ENCODE results near the gene C19orf47.

Gene C19orf47

GRCh38 chr19:40348125-40348913 is at the start of gene C19orf47, which contains the start of gene PLD3:
Gene C19orf47, minus strand, starts transcription at chr19:40348397. Its CDS starts 6,540 bp downstream, at chr19:40341857.
Gene PLD3, plus strand, starts transcription at chr19:40348695. Its CDS starts 17,789 bp downstream, at chr19:40366484.
- peak; percentile 99 to 100 for DNase-seq

GRCh38 chr19:40397568-40397906 is 49.3 kb upstream of the C19orf47 start:
- DNase-seq: no peak

- no peak for DNase-seq
These were observed 48.8 kb upstream of the C19orf47 start for GRCh38 chr19:40396886-40397567.

GRCh38 chr19:40395956-40396355 is 47.8 kb upstream of the C19orf47 start:
- DNase-seq: no peak

- no peak for DNase-seq
These were observed 46.6 kb upstream of the C19orf47 start for GRCh38 chr19:40394816-40395210.

- DNase-seq: no peak
These were observed 46.0 kb upstream of the C19orf47 start for GRCh38 chr19:40393894-40394815.

- no peak for DNase-seq
These were observed 44.8 kb upstream of the C19orf47 start for GRCh38 chr19:40392894-40393517.

GRCh38 chr19:40392123-40392522 is 43.9 kb upstream of the C19orf47 start:
- no peak for DNase-seq

- DNase-seq: no peak
These were observed 42.0 kb upstream of the C19orf47 start, which contains the start of gene HIPK4 for GRCh38 chr19:40390084-40390742. Gene HIPK4, minus strand, starts transcription at chr19:40390181. Its CDS starts 279 bp downstream, at chr19:40389902.

GRCh38 chr19:40389404-40390083 is 41.3 kb upstream of the C19orf47 start:
- no peak for DNase-seq

GRCh38 chr19:40388481-40388880 is 40.3 kb upstream of the C19orf47 start:
- DNase-seq: no peak

- DNase-seq: no peak
These were observed 39.0 kb upstream of the C19orf47 start for GRCh38 chr19:40387155-40387554.

- no peak for DNase-seq
These were observed 35.6 kb upstream of the C19orf47 start for GRCh38 chr19:40383668-40384248.

GRCh38 chr19:40381321-40381720 is 33.1 kb upstream of the C19orf47 start:
- DNase-seq: no peak

- no peak for DNase-seq
These were observed 32.2 kb upstream of the C19orf47 start for GRCh38 chr19:40380199-40381037.

- no peak for DNase-seq
These were observed 31.4 kb upstream of the C19orf47 start for GRCh38 chr19:40379446-40380198.

GRCh38 chr19:40378509-40378908 is 30.3 kb upstream of the C19orf47 start:
- no peak for DNase-seq

- no peak for DNase-seq
These were observed 29.7 kb upstream of the C19orf47 start for GRCh38 chr19:40377876-40378385.

GRCh38 chr19:40376286-40376862 is 28.2 kb upstream of the C19orf47 start:
- no peak for DNase-seq

Measured in CD4-positive, alpha-beta T cell treated with Interleukin-1 beta for 1 hour (primary cell).